SKM-1 (cell line): ENCODE data around the gene CYP2R1.
A peak's percentile ranks its signal among the peaks of the same experiment; 100 is the strongest.

ENCODE experiments used
- DNase-seq: peaks from one replicate; lab custom pipeline; 2025; ENCODE audit not compliant: unreplicated experiment; lab: John Stamatoyannopoulos, UW

Gene CYP2R1, protein sequence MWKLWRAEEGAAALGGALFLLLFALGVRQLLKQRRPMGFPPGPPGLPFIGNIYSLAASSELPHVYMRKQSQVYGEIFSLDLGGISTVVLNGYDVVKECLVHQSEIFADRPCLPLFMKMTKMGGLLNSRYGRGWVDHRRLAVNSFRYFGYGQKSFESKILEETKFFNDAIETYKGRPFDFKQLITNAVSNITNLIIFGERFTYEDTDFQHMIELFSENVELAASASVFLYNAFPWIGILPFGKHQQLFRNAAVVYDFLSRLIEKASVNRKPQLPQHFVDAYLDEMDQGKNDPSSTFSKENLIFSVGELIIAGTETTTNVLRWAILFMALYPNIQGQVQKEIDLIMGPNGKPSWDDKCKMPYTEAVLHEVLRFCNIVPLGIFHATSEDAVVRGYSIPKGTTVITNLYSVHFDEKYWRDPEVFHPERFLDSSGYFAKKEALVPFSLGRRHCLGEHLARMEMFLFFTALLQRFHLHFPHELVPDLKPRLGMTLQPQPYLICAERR

DNA sequence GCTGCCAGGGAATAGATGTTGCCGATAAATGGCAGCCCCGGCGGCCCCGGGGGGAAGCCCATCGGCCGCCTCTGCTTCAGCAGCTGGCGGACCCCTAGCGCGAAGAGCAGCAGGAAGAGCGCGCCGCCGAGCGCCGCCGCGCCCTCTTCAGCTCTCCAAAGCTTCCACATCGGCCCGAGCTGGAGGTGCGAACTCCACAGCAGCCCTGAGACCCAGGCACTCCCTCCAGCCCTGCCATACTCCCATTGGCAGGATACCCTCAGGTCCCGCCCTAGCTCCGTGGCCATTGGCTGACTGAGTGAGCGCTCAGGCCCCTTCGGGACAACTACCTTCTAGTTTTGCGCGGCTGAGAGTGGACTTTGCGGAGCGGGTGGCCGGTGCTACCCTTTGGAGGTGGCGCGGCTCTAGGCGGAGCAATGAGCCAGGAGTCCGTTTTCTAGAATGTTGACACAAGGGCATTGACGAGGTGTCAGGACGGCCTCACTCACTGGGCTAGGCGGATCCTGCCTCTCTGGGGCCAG is at the start of gene CYP2R1:
TSS of gene CYP2R1 (minus strand) at position 196 of the 521 bp plus-strand sequence. CDS start at position 170, 26 bp downstream.
- peak; percentile 95 for DNase-seq

DNA sequence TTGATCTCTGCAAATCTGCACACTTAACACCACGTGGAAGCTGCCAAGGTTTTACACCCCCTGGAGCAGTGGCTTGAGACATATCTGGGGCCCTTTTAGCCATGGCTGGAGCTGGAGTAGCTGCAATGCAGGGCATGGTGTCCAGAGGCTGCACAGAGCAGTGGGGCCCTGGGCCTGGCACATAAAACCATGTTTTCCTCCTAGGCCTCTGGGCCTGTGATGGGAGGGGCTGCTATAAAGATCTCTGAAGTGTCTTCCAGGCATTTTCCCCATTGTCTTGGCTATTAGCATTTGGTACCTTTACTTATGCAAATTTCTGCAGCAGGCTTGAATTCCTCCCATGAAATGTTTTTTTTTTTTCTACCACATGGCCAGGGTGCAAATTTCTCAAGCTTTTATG is 46.9 kb upstream of the CYP2R1 start:
- no peak for DNase-seq

DNA sequence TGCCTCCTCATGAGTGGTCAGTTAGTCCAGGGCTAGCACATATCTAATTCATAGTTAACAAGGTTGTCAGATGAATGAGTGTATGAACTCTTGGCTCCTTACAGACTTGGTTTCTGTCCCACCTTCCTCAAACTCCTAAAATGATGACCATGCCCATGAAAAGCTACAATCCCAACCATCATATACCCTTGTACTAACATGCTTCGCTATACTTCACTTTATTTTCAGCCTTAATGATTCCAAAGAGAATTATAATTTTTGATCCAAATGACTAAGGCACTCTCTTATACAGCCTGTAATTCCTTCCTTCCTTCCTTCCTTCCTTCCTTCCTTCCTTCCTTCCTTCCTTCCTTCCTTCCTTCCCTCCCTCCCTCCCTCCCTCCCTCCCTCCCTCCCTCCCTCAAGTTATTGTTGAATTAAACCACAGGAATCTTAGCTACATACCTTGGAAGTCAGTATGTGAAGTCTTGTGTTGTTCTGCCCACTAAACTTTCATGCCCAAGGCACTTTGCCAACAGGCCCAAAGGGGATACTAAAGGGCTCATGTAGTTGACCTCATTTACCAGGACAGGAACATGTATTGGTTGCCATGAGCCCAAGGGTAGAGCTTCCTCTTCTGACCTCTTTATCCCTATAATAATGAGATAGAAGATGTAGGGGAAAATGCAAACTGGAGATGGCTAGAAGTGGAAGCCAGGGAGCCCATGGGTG is 42.8 kb upstream of the CYP2R1 start:
- DNase-seq: no peak

DNA sequence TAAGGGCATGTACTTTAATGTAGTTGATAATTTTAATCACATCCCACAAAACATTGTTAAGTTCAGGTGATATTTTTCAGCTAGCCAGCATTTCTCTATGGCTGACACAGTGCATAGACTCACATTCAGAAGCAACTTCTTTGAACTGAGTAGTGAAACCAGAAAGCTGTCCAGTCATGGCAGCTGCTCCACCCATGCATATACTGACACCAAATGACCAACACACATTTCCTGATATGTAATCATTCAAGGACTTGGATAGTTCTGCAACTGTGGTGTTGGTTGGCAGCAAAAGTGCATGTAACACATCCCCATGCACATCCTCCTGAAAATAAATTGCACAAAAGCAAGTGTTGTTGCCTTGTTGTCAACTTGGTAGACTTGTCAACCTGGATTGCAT is 40.4 kb upstream of the CYP2R1 start:
- DNase-seq: no peak

DNA sequence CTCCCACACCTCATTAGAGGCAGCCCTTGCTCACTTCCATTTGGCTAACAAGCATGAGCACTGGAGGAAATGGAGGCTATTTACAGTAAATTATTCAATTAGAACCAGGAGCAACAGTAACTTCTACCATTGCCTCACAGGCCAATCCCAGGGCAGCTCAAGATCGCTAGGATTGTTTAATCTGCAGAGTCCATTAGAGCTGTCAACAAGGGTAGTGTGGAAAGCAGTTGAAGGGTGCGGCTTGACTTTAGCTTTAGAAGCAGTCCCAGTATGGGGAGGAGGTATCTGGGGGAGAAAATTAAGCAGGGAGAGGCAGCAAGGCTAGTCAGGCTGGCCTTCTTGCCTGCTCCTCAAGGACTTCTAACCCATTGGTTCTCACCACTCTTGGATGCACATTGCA is 38.3 kb upstream of the CYP2R1 start:
- no peak for DNase-seq

DNA sequence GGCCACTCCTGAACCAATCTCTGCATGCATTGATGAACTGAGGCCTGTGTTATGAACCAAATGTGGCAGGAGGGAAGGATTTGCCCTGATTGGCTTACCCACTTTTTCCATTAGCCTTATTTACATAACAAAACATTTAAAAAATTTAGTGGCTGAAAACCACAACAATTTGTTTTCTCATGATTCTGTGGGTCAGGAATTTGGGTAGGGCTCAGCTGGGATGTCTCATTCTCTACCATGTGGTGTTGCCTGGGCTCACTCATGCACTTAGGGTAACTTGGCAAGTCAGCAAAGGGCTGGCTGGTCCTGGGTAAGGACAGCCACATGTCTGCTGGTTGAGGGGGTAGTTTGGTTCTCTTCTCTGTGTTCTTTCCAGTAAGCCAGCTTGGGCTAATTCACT is 35.1 kb upstream of the CYP2R1 start:
- DNase-seq: no peak

DNA sequence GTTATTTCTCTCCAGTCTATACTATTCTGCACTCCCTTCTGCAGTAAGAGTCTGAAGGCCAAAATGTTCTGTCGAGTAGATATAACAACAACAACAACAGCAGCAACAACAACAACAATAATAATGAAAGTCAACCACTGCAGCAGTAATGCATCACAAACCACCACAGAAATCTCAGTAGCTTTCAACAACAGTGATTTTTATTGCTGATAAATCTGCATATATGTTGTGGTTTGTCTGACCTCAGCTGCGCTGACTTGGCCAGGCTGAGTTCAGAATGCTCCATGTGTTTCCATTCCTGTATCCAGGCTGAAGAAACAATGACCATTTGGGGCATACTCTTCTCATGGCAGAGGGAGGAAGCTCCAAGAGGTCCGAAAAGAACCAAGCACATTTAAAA is 32.3 kb upstream of the CYP2R1 start:
- no peak for DNase-seq

DNA sequence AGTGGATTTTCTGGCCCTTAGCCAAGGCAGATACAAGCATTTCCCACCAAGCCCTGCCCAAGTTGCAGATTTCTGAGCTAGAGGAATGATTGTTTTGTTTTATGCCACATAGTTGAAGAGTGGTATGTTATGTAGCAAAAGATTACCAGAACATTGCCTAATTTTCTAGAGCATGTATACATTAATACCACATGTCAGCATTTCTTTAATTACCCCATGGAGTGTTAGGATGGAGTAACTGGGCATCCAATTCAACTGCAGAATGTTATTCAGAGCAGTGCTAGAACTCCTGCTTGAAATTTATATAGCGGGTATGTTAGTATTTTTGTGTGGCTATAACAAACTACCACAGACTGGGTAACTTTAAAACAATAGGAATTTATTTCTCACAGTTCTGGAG is 24.4 kb upstream of the CYP2R1 start:
- DNase-seq: no peak

DNA sequence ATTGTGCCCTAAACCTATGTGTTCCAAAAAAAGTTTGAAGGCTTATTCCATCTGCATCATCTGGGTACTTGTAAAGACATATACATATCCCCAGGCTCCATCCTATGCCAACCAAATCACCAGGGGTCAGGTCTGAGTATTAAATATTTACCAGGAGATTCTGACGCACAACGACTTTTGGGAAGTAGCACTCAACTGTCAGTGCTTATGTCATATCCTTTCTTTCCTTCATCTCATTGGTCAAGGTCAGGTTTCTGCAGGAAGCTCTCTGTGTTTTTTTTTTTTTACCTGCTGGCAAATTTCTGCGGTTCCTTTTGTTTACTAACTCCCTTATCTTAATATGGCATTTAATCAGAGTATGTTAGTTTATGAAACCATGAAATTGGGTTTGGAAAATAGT is 22.5 kb upstream of the CYP2R1 start:
- no peak for DNase-seq

DNA sequence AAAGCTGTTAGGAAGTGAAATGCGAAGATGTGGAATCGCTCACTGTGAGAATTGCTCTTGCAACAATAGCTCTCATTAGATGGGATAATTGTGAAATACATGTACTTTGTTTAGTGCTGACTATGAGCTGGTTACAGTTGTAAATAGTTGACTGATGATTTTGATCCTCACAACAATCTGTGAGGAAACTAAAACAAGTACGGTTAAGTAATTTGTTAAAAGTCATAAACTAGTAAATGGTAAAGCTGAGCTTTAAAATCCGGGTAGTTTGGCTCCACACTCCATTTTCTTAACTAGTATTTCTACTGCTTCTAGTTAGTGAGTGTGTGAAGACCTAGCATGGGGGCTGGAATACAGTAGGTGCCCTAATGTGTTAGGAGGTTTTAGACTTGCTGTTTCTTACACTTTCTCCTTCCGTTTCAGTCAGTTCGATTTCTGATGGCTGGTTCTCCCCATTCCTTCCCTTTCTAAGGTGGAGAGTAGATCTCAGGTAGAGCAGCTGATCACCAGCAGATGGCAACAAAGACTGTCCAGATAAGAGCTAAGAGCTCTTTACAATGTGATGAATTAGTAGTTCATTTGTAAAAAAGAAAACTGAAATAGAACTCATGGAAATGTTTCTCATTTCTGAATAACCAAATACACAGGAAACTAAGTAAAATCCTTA is 16.3 kb upstream of the CYP2R1 start:
- DNase-seq: peak; percentile 29

DNA sequence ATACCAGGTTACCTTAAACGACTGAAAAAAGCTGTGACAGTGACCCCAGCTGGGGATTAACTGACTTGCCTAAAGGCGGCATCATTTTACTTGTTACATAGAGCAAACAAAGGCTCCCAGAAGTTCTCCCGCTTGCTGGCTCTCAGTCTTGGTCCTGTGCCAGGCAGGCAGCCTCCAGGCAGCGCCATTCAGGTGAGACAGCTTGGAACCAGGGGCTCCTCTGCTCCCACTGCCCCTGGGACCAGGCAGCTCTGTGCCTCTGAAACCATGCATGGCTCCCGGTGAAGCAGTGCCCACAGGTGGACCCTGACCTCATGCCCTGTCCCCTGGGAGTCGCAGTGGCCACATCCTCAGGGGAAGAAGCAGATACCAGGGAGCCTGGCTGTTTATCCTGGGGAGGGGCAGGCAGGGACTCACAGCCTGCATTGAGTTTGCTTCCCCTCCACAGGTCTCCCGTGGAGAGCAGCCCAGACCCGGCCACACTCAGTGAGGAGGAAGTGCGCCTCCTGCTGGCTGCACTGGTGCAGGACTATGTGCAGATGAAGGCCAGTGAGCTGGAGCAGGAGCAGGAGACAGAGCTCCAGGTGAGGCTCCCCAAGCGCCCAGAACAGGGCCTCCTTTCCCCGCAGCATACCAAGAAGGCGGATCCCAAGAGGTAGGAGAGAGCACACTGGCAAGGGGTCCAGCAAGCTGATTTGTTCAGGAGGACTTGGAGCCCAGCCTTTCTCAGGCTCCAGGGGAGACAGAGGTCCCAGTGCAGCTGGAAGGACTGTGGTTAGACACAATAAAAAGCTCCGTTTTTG is 15.6 kb upstream of the CYP2R1 start:
- peak; percentile 54 for DNase-seq

DNA sequence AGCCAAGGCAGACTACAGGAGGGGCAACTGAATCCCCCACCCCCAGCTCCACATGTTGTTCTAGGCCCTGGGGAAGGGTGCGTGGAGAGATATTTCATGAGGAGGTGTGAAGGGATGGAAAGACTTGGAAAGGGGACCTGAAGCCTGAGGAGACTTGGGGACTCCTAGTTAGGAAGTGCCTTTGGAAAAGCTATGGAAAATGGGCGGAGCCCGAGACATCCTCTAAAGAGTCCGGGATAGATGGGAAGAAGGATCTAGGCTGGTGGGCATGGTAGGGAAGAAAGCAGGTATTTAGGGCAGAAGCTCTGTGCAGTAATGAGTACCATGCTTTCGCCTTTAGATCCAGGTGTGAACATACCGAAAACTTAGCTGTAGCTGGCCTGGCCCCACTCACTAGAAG is 15.0 kb upstream of the CYP2R1 start:
- DNase-seq: no peak

DNA sequence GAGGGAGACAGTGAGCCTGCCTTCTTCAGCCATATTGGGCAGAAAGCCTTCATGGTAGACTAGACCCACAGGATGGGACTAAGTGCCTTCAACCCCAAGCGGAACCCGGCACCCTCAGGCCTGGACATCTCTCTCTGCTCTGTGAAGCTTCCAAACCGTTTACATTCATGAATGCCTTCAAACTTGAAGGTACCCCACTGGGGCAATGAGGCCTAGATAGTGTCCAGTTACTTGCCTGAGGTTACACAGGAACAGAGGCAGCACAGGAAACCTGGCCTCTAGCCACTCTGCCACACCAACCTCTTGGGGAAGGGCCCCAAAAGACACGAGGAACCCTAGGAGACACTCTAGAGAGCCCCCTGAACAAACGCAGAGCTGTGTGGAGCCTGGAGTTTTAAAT is 14.5 kb upstream of the CYP2R1 start:
- no peak for DNase-seq

DNA sequence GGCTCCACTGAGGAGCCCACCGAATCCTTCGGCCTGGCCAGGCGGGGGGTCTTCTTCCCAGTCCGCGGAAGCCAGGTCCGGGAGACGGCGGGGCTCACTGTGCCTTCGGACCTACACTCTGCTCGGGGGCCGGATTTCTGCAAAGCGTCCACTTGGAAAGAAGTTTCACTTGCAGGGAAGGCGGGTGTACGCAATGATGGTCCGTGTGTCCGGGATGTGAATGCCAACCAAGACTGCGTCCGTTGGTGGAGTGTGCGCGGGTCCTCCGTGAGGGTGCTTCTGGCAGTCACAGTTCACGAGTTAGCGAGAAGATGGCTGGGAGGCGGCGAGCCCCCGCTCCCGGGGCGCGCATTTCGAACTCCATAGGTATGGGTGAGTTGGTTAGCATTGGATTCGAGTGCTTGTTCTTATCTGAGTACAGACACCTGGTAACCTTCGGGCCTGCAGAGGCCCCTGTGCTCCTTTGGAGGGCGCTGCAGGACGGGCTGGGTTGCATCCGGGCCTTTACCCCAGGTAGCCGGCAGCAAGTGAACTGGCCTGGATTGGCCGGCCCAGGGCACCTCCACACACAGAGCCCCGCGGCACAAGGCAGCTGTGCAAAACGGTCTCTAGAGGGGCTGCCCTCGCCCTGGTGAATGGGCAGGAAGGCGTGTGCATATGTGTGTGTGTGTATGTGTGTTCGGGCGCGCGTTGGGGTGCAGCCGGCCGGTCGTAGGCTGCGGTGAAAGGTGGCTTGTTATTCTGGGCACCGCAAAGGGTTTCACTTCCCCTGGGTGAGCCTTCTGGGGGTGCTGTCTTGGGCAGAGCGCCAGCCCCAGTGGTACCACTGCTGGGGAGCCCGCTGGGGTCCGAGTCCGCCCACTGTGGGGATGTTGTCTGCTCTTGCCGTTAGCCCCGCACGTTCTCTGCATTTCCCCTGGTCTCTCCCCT is 13.3 kb upstream of the CYP2R1 start:
- no peak for DNase-seq

DNA sequence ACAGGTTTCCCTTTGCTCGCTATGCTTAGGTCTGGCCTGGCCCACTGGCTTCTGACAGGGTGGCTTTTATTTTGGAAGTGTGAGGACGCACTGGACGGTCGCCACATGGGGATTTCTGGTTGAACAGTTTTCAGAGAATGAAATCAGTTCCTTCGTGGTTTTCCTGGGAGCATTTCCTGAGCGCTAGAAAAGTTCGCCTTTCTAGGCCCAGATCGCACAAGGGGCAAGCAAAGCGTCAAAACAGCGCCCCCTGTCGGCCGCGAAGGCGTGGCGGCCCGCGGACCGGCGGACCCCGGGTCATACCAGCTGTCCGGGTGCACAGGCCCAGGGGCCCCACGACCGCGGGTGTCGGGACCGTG is 12.7 kb upstream of the CYP2R1 start:
- DNase-seq: no peak

DNA sequence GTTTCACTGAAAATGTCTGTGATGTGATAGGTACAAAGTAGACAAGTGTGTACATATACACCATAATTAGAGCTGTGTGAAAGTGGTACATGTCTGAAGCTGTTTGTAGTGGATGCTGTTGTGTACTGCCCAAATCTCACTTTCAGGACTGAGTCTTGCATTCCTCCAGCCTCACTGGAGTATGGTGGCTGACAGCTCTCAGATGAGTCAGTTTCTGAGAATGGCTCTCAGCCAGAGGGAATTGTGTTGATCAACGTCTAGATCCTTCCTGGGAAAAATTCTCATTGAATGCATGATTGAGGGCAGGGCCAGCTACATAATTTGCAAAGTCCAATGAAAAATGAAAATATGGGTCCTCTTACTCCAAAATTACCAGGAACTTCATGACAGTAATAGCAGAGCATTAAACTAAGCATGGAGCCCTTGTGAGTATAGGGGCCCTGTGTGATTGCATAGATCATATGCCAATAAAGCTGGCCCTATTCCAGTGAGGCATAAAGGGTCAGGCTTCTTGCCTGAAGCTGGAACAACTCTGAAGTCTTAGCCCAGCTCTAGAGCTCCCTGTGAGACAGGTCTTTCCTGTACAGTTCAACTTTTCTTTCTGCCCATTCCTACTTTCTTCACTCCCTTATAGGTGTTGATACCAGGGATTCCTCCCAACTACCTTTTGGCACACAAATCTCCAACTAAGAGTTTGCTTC is 10.8 kb upstream of the CYP2R1 start:
- no peak for DNase-seq

DNA sequence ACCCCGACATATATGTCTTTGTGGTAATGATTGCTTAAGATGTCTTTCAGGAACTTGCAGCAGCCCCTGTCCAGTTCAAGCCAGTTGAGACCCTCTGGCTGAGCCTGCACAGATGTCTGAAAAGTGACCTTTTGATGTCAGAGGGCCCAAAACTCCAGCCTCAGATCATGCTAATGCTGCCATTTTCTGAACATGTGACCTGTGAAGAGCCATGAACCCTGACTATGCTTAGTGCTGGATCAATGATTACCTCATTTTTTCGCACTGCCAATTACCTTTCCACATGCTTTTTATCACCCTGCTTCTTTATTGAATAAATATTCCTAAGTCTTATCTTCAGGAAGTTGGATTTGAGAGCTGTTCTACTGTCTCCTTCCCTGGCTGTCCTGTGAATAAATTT is 6.9 kb upstream of the CYP2R1 start:
- DNase-seq: no peak

DNA sequence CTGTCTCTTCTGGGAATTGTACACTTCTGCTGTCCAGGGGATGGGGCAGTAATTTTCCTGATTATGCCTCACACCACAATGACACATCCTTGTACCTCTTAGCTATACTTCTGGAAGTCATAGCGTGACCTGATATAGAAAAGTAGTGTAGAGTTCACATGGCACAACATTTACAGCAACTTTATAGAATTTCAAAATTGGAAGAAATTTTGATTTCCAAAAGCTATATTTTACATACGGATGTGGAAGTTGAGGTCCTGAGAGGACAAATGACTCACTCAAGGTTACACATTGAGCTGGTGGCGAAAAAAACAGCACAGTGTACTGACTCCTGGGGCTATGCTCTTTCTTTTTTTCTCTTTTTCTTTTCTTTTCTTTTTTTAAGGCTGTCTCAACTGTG is 6.3 kb upstream of the CYP2R1 start:
- no peak for DNase-seq
